Epidermal melanocyte (primary cell): Measurements from ENCODE around the gene OR8I2.
"Not testable (repeated sequence)": the region's sequence is repeated elsewhere in the genome, so short reads cannot be mapped to it uniquely, and the experiment has no call there.

Experiments
- DNase-seq: peaks from one replicate; pipeline ENCODE4 v3.0.0; 2011; ENCODE audit warnings: low spot score; ENCODE audit not compliant: insufficient read length

OR8I2 gene

DNA sequence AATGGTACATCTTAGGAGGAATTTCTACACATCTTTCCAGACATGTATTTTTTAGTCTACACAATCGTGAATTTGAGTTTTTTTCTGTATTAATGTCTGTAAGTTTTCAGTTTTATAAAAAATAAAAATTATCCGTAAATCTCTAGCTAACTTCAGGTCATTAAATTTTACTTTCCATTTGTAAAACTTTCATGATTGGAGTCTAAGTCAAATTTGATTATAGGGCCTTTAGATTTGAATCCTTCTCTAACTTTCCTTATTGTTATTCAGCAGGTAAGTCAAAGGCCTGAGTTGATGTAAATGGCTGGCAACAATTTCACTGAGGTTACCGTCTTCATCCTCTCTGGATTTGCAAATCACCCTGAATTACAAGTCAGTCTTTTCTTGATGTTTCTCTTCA, at the start of gene OR8I2:
OR8I2 (plus strand) TSS at position 301 of the 400 bp plus-strand sequence; CDS start at position 301, 0 bp downstream.
- DNase-seq = no peak

DNA sequence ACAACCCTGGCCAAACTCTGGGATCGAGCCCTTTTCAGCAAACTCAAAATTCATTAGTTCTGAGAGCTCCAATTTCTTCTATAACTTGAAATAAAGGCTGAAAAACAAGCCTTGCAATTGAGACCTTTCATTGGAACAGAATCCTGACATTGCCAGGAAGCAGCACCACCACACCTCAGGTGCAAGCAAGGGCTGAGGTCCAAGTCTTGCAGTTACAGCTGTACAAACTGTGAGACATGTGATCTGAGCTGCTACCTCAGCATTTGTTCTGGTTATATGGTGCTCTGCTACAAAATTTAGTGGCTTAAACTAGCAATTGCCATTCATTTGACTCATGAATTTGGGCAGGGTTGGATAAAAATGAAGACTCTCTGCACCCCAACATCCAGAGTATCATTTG, 47.6 kb upstream of the OR8I2 start:
- no peak for DNase-seq

DNA sequence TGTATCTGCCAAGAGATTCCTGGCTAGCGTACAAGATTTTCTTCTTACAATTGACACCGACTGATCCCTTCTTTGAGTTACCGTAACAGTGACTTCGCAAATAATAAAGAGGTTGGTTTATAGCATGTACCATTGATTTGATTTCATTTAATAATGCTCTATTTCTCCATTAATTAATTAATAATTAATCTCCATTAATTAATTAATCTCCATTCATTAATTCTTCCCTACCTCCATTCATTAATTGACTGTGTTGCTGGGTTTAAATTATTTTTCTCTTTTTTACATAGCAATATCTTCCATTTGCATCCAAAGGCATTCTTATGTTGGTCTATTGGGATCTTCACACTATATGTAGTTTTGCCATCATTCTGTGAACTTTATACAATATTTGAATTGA, 44.6 kb upstream of the OR8I2 start:
- DNase-seq = no peak

DNA sequence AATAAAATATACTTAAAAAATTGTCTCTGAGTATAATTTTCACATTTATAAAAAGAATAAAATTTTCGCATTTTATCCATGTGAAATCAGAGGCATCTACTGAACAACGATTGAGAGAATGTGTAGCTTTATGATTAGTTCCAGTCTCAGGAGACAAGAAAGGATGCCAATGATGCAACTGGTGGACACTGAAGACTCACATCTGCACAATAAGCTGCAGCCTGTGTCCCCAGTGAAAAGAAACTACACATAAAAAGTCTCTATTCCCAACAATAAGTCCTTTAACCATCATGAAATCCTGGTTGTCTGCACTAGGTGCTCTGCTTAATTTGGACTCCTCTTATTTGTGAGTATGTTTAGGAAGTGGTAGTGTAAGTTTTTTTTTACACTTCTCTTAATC, 43.6 kb upstream of the OR8I2 start:
- DNase-seq = no peak

DNA sequence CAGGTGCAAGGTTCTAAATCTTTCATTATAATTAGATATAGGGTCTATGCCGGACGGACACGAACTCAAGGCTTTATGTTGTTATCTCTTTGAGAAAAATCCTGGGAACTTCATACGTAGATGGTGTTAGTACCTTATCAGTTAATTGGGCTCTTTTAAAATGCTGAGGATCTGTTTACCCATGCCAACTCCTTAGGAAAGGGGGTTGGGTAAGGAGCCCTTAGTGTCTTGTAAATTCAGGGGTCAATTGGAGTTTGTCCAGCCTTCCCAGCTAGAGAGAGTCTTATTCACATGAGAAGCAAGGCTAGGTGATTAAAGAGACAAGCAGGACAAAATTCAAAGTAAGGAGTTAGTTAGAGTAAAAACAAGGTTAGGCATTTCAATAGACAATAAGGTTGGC, 36.7 kb upstream of the OR8I2 start:
- not testable (repeated sequence) for DNase-seq

DNA sequence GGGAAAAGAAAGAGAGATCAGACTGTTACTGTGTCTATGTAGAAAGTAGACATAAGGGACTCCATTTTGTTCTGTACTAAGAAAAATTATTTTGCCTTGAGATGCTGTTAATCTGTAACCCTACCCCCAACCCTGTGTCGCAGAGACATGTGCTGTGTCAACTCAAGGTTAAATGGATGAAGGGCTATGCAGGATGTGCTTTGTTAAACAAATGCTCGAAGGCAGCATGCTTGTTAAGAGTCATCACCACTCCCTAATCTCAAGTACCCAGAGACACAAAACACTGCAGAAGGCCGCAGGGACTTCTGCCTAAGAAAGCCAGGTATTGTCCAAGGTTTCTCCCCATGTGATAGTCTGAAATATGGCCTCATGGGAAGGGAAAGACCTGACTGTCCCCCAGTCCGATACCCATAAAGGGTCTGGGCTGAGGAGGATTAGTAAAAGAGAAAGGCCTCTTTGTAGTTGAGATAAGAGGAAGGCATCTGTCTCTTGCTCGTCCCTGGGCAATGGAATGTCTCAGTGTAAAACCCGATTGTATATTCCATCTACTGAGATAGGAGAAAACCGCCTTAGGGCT, 35.4 kb upstream of the OR8I2 start:
- DNase-seq = not testable (repeated sequence)

DNA sequence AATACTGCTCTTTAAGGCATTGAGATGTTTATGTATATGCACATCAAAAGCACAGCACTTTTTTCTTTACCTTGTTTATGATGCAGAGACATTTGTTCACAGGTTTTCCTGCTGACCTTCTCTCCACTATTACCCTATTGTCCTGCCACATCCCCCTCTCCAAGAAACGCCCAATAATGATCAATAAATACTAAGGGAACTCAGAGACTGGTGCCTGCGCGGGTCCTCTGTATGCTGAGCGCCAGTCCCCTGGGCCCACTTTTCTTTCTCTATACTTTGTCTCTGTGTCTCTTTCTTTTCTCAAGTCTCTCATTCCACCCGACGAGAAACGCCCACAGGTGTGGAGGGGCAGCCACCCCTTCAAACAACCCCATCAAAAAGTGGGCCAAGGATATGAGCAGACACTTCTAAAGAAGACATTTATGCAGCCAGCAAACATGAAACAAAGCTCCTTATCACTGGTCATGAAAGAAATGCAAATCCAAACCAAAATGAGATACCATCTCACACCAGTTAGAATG, 34.8 kb upstream of the OR8I2 start:
- not testable (repeated sequence) for DNase-seq

DNA sequence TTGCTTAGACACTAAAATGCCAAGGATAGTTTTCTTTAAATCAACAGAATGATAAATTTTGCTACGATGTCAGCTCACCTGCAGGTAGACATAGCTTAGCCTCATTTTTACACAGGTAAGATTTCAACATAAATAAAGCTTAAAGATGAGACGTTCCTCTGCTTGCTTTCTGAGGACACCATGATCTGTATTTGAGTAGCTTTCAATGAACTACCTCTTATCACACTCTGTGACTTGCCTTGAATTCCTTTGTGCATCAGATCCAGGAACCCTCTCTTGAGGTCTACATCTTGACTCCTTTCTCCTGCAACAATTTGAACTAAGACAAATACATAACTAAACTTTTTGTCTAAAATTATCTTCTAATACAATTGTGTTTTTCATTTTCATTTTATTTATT, 26.1 kb upstream of the OR8I2 start:
- no peak for DNase-seq

DNA sequence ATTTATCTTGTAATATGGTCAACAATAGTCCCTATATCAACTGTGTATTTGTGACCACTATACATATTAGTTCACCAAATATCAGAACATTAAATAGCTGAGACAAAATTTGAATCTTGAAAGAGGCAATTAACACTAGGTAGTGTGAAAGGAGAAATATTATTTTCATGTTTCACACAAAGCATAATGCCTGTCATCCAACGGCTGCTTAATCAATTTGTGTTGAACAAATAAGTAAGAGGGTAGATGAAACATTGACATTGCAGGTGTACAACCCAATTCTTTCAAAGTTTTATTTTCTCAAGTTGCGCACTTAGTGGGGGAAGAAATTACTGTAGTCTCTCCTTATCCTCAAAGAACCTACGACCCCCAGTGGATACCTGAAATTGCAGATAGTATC, 3.4 kb upstream of the OR8I2 start:
- DNase-seq = no peak

DNA sequence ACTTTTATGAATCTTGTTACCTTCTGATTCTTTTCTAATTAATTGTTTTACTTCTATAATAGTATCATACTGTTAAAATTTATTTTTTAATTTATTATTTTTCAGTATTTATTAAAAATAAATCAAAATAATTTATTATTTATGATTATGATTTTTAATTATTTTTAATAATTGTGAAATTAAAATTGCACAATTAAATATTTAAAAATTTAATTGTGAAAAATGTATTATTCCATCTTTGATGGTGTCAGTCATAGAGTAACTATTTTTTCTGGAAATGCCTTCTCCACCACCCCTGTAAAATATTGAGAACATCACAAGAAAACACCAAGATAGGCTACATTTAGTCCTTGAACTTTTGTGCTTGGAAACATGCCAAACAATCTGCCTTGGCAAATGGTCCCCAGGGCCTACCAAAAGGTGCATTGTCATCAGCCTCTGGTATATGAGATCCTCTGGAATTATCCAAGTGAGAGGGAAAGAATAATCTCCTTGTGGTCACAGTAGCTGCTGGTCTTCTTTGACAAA, 10.2 kb downstream of the OR8I2 start, which contains the start of gene OR8H2:
OR8H2 (plus strand) TSS at position 478 of the 528 bp plus-strand sequence. CDS start 1,356 bp downstream, outside the sequence.
- DNase-seq = no peak

DNA sequence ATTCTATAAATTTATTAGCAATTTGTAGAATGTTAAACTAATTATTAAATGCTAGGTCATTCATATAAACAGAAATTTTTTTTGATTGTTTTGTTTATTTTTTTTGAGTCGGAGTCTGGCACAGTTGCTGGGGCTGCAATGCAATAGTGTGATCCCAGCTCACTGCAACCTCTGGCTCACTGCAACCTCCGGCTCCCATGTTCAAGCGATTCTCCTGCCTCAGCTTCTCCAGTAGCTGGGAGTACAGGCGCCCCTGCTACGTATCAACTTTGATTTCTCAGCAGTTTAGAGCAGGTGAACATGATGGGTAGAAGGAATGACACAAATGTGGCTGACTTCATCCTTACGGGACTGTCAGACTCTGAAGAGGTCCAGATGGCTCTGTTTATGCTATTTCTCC, 29.0 kb downstream of the OR8I2 start, which contains the start of gene OR8H3:
OR8H3 (plus strand) TSS at position 301 of the 400 bp plus-strand sequence; CDS start at position 301, 0 bp downstream.
- DNase-seq = no peak

DNA sequence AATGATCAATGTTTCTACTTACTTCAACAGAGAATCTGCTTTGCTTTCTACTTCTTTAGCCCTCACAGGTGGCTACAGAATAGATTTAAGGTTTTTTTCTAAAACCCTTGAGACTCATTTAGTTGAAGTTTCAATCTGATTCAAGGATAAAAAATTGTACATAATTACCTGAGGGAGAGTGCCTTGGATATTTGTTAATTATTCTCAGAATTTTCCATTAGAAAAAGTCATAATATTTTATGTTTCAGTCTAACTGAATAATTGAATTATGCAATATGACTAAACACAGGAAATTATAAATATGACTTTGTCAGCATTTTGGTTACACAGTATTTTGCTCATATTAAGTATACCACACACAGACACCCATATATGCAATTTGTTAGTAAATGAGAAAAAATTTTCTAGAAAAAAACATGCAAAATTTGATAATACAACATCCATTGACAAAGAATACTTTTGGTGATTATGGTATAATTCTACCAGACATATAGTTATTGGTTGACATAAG, 47.1 kb downstream of the OR8I2 start, which contains the start of gene OR8J3:
OR8J3 (minus strand) TSS at position 51 of the 511 bp plus-strand sequence. CDS start 2,483 bp downstream, outside the sequence.
- DNase-seq = no peak

DNA sequence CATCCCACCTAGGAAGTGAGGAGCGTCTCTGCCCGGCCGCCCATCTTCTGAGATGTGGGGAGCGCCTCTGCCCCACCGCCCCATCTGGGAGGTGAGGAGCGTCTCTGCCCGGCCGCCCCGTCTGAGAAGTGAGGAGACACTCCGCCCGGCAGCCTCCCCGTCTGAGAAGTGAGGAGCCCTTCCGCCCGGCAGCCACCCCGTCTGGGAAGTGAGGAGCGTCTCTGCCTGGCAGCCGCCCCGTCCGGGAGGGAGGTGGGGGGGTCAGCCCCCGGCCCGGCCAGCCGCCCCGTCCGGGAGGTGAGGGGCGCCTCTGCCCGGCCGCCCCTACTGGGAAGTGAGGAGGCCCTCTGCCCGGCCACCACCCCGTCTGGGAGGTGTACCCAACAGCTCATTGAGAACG, 50.6 kb downstream of the OR8I2 start:
- not testable (repeated sequence) for DNase-seq
